GM19238 (cell line): ENCODE results near the gene CINP.
A peak's percentile ranks its signal among the peaks of the same experiment; 100 is the strongest.
"Not testable (repeated sequence)": the region's sequence is repeated elsewhere in the genome, so short reads cannot be mapped to it uniquely, and the experiment has no call there.

Experiments used
- DNase-seq: peaks from one replicate; pipeline ENCODE4 v3.0.0; 2011; ENCODE audit warnings: low spot score; ENCODE audit not compliant: insufficient read length

The CINP gene

GRCh38 chr14:102320671-102321455, 41.8 kb downstream of the CINP start:
- DNase-seq = no peak

- DNase-seq = peak; percentile 36
Measured at GRCh38 chr14:102320033-102320660, 42.5 kb downstream of the CINP start.

GRCh38 chr14:102319351-102320032, 43.2 kb downstream of the CINP start, which contains the start of gene ZNF839:
ZNF839 (plus strand) TSS chr14:102319746; CDS start chr14:102319766, 20 bp downstream.
- peak; percentile 90 for DNase-seq

GRCh38 chr14:102318781-102319276, 43.9 kb downstream of the CINP start:
- DNase-seq = no peak

GRCh38 chr14:102317564-102318248, 45.0 kb downstream of the CINP start:
- DNase-seq = no peak

GRCh38 chr14:102316743-102317563, 45.7 kb downstream of the CINP start:
- DNase-seq = peak; percentile 85

GRCh38 chr14:102316338-102316742, 46.4 kb downstream of the CINP start:
- no peak for DNase-seq

GRCh38 chr14:102315121-102315520, 47.6 kb downstream of the CINP start:
- no peak for DNase-seq

GRCh38 chr14:102314242-102315011, 48.3 kb downstream of the CINP start:
- peak; percentile 71 for DNase-seq

GRCh38 chr14:102304611-102305506, 57.8 kb downstream of the CINP start, which contains the start of gene MOK:
MOK (minus strand) TSS chr14:102305164; CDS start chr14:102304968, 196 bp downstream.
- peak; percentile 96 for DNase-seq

GRCh38 chr14:102303664-102304063, 59.0 kb downstream of the CINP start:
- DNase-seq = no peak

- not testable (repeated sequence) for DNase-seq
Measured at GRCh38 chr14:102298303-102299070, 64.2 kb downstream of the CINP start.
